A549 treated with GW870086 at 1 μM for 4 hours (cell line): ENCODE results near the gene TBL1Y. TPM values are rescaled to one million over a fixed set of nuclear protein-coding genes. Genes with fewer than 3 reads are reported as not detected.

Experiments used
- total RNA-seq: library from RNA; stranded (reverse); fragments of 200-300 nt; extraction: Qiagen RNA extraction; gene quantifications from 5 replicates; pipeline ENCODE4 v1.2.3, GENCODE V29; 2022; ENCODE audit warnings: low read depth

Gene TBL1Y
- total RNA-seq: not detected in 5 replicates

DNA sequence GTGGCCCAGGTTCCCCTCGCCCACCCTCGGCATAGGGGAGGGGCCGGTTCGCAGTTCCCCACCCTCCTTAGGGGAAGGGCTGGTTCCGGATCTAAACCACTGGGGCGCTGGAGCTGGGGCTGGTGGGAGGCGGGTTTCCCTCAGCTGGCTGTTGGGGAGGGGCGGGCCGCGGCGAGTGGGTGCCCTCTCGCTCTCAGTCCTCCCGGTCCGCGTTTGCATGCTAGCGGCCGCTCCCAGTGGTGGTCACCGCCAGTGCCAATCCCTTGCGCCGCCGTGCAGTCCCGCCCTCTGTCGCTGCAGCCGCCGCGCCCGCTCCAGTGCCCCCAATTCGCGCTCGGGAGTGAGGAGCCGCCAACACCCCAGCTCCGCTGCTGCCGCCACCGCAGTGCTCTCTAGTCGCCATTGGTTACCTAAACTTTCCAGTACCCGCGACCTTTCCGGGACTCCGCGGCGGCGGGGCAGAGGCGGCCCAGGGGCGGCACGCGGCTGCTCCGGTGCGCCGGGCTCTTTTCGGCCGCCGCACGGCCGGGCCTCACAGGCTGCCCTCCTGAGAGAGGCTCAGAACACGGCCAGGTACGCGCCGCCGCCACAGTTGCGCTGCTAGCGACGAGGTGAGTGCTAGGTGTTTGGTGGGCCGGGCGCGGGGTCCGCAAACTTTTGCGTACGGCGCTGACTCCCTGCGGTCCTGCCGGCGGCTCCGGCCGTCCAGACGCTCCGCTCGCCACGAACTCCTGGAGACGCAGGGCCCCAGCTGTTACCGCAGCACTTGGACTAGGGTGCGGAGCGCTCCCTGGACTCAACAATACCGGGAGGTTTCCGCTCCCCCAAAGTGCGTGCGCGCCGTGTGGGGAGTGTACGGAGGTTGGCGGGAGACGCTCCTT, at the start of gene TBL1Y:
Gene TBL1Y (plus strand): TSS at position 326 of the 881 bp plus-strand sequence. CDS start 114,388 bp downstream, outside the sequence.

GRCh38 chrY:6911253-6911881, 870 bp downstream of the TBL1Y start, which contains the start of gene AMELY:
Gene AMELY, minus strand, starts transcription at chrY:6911752. Its CDS starts 39,144 bp downstream, at chrY:6872608.

Other genes starting within 250 kb of the TBL1Y start
- gene AMELY, start 1.1 kb downstream of the TBL1Y start, total RNA-seq: not detected in 5 replicates